CD14-positive monocyte (primary cell): ENCODE data around the gene CD180. TPM values are rescaled to one million over a fixed set of nuclear protein-coding genes. Genes with fewer than 3 reads are reported as not detected.

ENCODE experiments used
- DNase-seq, 3 donors: peaks; one replicate each; pipeline ENCODE4 v3.0.0-alpha.2; 2011 to 2022
- H2AFZ ChIP-seq: 2 replicates; pipeline ENCODE4 v1.6.0; 2012; ENCODE audit warnings: mild to moderate bottlenecking, low read depth, low read length, inconsistent platforms; ENCODE audit not compliant: insufficient read depth, poor library complexity, severe bottlenecking
- H3K27ac ChIP-seq, 2 donors: 1 replicate in 1 of 2; 2 replicates in 1 of 2; pipeline ENCODE4 v1.5.1; 2012 to 2013; ENCODE audit warnings: low read length in 2 of 2, control low read depth in 1 of 2, inconsistent platforms in 1 of 2, low read depth in 1 of 2, mild to moderate bottlenecking in 1 of 2
- H3K27me3 ChIP-seq, 2 donors: one replicate each; pipeline versions ENCODE4 v1.6.0 to v1.6.1; 2011 to 2013; ENCODE audit warnings: low read length in 2 of 2; ENCODE audit not compliant: control insufficient read depth in 2 of 2, insufficient read depth in 2 of 2
- H3K36me3 ChIP-seq, 2 donors: replicated peaks in 1 of 2; 1 replicate in 1 of 2; 2 replicates in 1 of 2; pipeline versions ENCODE4 v1.5.1 to v1.6.1; 2012 to 2013; ENCODE audit warnings: low read length in 2 of 2, control low read depth in 1 of 2, inconsistent platforms in 1 of 2, mild to moderate bottlenecking in 1 of 2; ENCODE audit not compliant: insufficient read depth in 2 of 2, control insufficient read depth in 1 of 2
- H3K4me1 ChIP-seq, 2 donors: 1 replicate in 1 of 2; 2 replicates in 1 of 2; pipeline versions ENCODE4 v1.5.1 to v1.6.1; 2012 to 2013; ENCODE audit warnings: low read length in 2 of 2, control low read depth in 1 of 2, inconsistent platforms in 1 of 2, mild to moderate bottlenecking in 1 of 2, moderate library complexity in 1 of 2; ENCODE audit not compliant: insufficient read depth in 2 of 2, control insufficient read depth in 1 of 2
- H3K4me2 ChIP-seq: replicated peaks from 2 replicates; pipeline ENCODE3; 2012; ENCODE audit warnings: low read length, moderate library complexity, mild to moderate bottlenecking; ENCODE audit not compliant: poor library complexity, severe bottlenecking; ENCODE audit errors: extremely low read depth
- H3K4me3 ChIP-seq, 3 experiments: fragments of 200-600 bp in 1 of 3; sonication (generic) in 1 of 3; replicated peaks in 1 of 3; 1 replicate in 2 of 3; 2 replicates in 1 of 3; pipeline ENCODE4 v1.5.1; 2011 to 2013; ENCODE audit warnings: low read length in 3 of 3, mild to moderate bottlenecking in 3 of 3, control low read depth in 2 of 3, low read depth in 2 of 3, inconsistent platforms in 1 of 3, moderate library complexity in 1 of 3
- H3K79me2 ChIP-seq: 2 replicates; pipeline ENCODE4 v1.6.0; 2012; ENCODE audit warnings: mild to moderate bottlenecking, control low read depth, inconsistent platforms, low read length, moderate library complexity; ENCODE audit not compliant: insufficient read depth
- H3K9ac ChIP-seq: 2 replicates; pipeline ENCODE4 v1.6.0; 2017; ENCODE audit warnings: low read length, mild to moderate bottlenecking; ENCODE audit not compliant: insufficient read depth, poor library complexity, severe bottlenecking
- H3K9me3 ChIP-seq, 2 donors: replicated peaks in 1 of 2; 1 replicate in 1 of 2; 2 replicates in 1 of 2; pipeline versions ENCODE4 v1.5.1 to v1.6.1; 2012 to 2013; ENCODE audit warnings: low read length in 2 of 2, control low read depth in 1 of 2; ENCODE audit not compliant: control insufficient read depth in 1 of 2, insufficient read depth in 1 of 2
- H4K20me1 ChIP-seq: 2 replicates; pipeline ENCODE4 v1.6.0; 2012; ENCODE audit warnings: mild to moderate bottlenecking, low read length, control low read depth, moderate library complexity; ENCODE audit not compliant: insufficient read depth
- H3K27ac Mint-ChIP-seq, 7 donors: one replicate each; pipeline ENCODE4 v1.8.0; 2020; ENCODE audit warnings: mild to moderate bottlenecking in 7 of 7, mixed read lengths in 7 of 7, moderate library complexity in 6 of 7, inconsistent platforms in 2 of 7
- H3K27me3 Mint-ChIP-seq, 3 donors: one replicate each; pipeline ENCODE4 v1.8.0; 2021 to 2022; ENCODE audit warnings: low read depth in 3 of 3, mild to moderate bottlenecking in 3 of 3, mixed read lengths in 3 of 3, moderate library complexity in 3 of 3, inconsistent platforms in 1 of 3
- H3K36me3 Mint-ChIP-seq, 2 donors: one replicate each; pipeline ENCODE4 v1.8.0; 2020; ENCODE audit warnings: mixed read lengths in 2 of 2, inconsistent platforms in 1 of 2, mild to moderate bottlenecking in 1 of 2
- H3K4me1 Mint-ChIP-seq: one replicate; pipeline ENCODE4 v1.8.0; 2020; ENCODE audit warnings: mild to moderate bottlenecking, mixed read lengths
- H3K4me3 Mint-ChIP-seq, 2 donors: one replicate each; pipeline ENCODE4 v1.8.0; 2020; ENCODE audit warnings: mild to moderate bottlenecking in 2 of 2, mixed read lengths in 2 of 2, moderate library complexity in 1 of 2
- H3K9me3 Mint-ChIP-seq, 7 donors: one replicate each; pipeline ENCODE4 v1.8.0; 2020 to 2022; ENCODE audit warnings: mixed read lengths in 7 of 7, mild to moderate bottlenecking in 6 of 7, moderate library complexity in 6 of 7, inconsistent platforms in 2 of 7
- WGBS: methylation state at CpG from one replicate; pipeline ENCODE4 v1.1.5; 2013; ENCODE audit warnings: missing lambda C conversion rate; ENCODE audit not compliant: insufficient coverage; 5-methylcytosine and 5-hydroxymethylcytosine counted together
- intact Hi-C, 2 donors: fragments of 100-400 bp; cut with micrococcal nuclease; formaldehyde crosslinking; loops; one replicate each; pipeline versions ENCODE4 v1.15.0 to v1.15.1; 2023
- polyA plus RNA-seq, 3 donors: library from polyadenylated mRNA; depleted of rRNA in 1 of 3; unstranded in 2 of 3; stranded (reverse) in 1 of 3; fragments of 300-500 nt in 2 of 3; fragments of >200 nt in 1 of 3; fragmentation: Illumina TruSeq in 2 of 3; gene quantifications; 1 replicate in 2 of 3; 2 replicates in 1 of 3; pipeline ENCODE4 v1.2.3, GENCODE V29; 2012 to 2021
- TF ChIP-seq, protein P1 (sequence below): fragments of 200-600 bp; IDR thresholded peaks from one replicate; pipeline ENCODE4 v1.8.0; 2022; ENCODE audit warnings: antibody characterized with exemption, mild to moderate bottlenecking

CD180 gene
- polyA plus RNA-seq, 3 donors: 6.1 to 22.0 (median 11.7) TPM

DNA sequence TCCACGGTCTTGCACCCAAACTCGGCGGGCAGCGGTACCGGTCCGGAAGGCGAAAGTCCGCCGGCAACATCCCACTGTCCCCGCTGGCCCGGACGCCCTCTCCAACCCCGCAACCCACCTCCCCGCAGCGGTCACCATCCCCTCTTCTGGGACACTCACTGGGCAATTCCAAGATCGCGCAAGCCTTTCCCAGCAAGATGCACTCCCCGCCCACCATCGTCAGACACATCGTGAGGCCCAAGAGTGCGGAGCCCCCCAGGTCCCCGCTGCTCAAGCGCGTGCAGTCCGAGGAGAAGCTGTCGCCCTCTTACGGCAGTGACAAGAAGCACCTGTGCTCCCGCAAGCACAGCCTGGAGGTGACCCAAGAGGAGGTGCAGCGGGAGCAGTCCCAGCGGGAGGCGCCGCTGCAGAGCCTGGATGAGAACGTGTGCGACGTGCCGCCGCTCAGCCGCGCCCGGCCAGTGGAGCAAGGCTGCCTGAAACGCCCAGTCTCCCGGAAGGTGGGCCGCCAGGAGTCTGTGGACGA is 33.3 kb downstream of the CD180 start:
- H4K20me1 ChIP-seq: no peaks in the 10 kb centered on the region
- H3K27me3 ChIP-seq: no peaks in the 10 kb centered on the region
- no peak overlapping the region for H3K4me2 ChIP-seq
- peaks cover 35% of the 10 kb centered on the region for H3K4me1 Mint-ChIP-seq
- H3K9me3 ChIP-seq: no peaks in the 10 kb centered on the region
- 98% methylated on average over 43 of the region's 44 CpGs for WGBS
- H3K36me3 ChIP-seq: no peaks in the 10 kb centered on the region
- peaks cover 0 to 3% (median 2%) of the 10 kb centered on the region in 3 donors for H3K27me3 Mint-ChIP-seq
- H3K79me2 ChIP-seq: peaks cover 6% of the 10 kb centered on the region
- DNase-seq: no peak
- no peak overlapping the region for H3K4me3 ChIP-seq
- H3K9me3 Mint-ChIP-seq: peaks cover 0 to 2% (median 0%) of the 10 kb centered on the region in 7 donors
- peaks cover 2 to 19% of the 10 kb centered on the region in 2 donors for H3K36me3 Mint-ChIP-seq
- peak overlapping the region in 1 of 2 donors; percentile 37 for H3K4me3 Mint-ChIP-seq
- no peak overlapping the region for H2AFZ ChIP-seq
- H3K4me1 ChIP-seq: peaks cover 18 to 40% of the 10 kb centered on the region in 2 donors
- no peak overlapping the region for H3K9ac ChIP-seq
- TF ChIP-seq, protein P1, sequence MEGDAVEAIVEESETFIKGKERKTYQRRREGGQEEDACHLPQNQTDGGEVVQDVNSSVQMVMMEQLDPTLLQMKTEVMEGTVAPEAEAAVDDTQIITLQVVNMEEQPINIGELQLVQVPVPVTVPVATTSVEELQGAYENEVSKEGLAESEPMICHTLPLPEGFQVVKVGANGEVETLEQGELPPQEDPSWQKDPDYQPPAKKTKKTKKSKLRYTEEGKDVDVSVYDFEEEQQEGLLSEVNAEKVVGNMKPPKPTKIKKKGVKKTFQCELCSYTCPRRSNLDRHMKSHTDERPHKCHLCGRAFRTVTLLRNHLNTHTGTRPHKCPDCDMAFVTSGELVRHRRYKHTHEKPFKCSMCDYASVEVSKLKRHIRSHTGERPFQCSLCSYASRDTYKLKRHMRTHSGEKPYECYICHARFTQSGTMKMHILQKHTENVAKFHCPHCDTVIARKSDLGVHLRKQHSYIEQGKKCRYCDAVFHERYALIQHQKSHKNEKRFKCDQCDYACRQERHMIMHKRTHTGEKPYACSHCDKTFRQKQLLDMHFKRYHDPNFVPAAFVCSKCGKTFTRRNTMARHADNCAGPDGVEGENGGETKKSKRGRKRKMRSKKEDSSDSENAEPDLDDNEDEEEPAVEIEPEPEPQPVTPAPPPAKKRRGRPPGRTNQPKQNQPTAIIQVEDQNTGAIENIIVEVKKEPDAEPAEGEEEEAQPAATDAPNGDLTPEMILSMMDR: no peak
- intact Hi-C loops: no loop called here
- H3K27ac ChIP-seq: no peak overlapping the region
- no peak overlapping the region for H3K27ac Mint-ChIP-seq

GRCh38 chr5:67161767-67162166 is 34.8 kb downstream of the CD180 start:
- Histone ChIP-seq H3K4me2 (no peak overlapping the region), H4K20me1 (no peaks in the 10 kb centered on the region), H3K27me3 (no peaks in the 10 kb centered on the region), H3K27ac (no peak overlapping the region), H3K9me3 (no peaks in the 10 kb centered on the region), H3K79me2 (peaks cover 6% of the 10 kb centered on the region), H3K4me1 (peaks cover 15 to 28% of the 10 kb centered on the region in 2 donors), H3K4me3 (no peak overlapping the region), H3K36me3 (no peaks in the 10 kb centered on the region), H2AFZ (no peak overlapping the region), H3K9ac (no peak overlapping the region)
- DNase-seq: no peak
- H3K36me3 Mint-ChIP-seq: peaks cover 2 to 19% of the 10 kb centered on the region in 2 donors
- peaks cover 0 to 2% (median 0%) of the 10 kb centered on the region in 7 donors for H3K9me3 Mint-ChIP-seq
- TF ChIP-seq, protein P1: no peak
- peaks cover 25% of the 10 kb centered on the region for H3K4me1 Mint-ChIP-seq
- peaks cover 0 to 3% (median 2%) of the 10 kb centered on the region in 3 donors for H3K27me3 Mint-ChIP-seq
- intact Hi-C loops: no loop called here
- no peak overlapping the region for H3K27ac Mint-ChIP-seq
- WGBS: 100% methylated on average over 2 of the region's 5 CpGs
- H3K4me3 Mint-ChIP-seq: no peak overlapping the region
